Ramos (cell line): ENCODE results near the gene TGFBR2.

Experiments
- in situ Hi-C: fragments of 300-500 bp; cut with MboI; formaldehyde crosslinking; loops from one replicate; pipeline ENCODE4 v1.14.3; 2022; ENCODE audit warnings: low sequenced_read_pairs; ENCODE audit not compliant: unreplicated experiment

Gene TGFBR2

DNA sequence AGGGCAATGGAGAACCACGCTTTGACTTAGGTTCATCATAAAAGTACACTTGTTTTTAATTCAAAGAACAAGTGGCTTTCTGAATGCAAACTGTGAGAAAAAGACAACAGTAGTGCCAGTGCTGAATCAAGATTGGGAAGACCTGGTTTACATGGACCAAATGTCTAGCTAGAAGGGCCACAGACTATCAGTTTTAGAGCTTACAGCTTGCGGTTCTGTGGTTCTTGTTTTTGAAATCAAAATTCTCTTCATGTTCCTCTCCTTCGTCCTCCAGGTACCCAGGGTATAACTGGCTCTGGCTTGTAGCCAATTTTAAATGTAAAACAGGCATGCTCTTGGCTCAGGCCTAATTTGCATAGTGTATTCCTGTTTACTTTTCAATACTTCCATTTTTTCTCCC, 124.6 kb downstream of the TGFBR2 start:
- in situ Hi-C loops: no loop called here

DNA sequence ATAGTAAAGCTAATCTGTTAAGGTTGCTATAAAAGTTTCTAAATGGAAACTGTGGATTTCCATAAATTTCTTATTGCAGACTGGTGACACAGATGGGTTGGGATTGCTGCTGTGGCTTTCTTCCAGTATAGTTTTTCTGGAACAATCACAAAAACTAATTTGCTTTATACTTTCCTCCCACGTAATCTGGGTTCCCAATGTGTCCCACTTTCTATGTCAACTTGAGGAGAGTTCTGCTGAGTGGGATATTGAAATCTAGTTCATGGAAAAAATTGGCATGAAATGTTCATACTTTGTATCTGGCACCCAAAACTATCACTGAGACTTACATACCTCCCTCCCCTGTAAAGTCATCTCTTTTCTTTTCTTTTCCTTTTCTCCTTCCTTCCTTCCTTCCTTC, 126.8 kb downstream of the TGFBR2 start:
- in situ Hi-C loops: no loop called here

DNA sequence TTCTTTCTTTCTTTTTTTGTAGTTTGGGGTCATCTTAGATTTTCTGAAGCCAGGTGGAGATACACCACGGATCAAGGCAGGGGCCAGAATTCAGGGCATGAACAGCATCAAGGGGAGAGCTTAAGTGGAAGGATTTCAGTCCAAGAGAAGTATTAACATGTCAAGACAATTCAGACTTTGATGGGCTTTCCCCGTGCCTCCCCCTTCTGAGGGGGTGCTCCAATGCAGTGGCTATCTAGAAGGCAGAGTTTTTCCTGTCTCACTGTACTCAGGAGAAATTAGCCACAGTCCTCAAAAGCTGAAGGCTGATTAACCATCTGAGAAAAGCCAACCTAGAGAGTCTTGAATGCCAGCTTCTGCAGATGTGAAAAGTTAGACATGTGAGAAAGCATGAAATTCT, 127.3 kb downstream of the TGFBR2 start:
- in situ Hi-C loops: no loop called here

DNA sequence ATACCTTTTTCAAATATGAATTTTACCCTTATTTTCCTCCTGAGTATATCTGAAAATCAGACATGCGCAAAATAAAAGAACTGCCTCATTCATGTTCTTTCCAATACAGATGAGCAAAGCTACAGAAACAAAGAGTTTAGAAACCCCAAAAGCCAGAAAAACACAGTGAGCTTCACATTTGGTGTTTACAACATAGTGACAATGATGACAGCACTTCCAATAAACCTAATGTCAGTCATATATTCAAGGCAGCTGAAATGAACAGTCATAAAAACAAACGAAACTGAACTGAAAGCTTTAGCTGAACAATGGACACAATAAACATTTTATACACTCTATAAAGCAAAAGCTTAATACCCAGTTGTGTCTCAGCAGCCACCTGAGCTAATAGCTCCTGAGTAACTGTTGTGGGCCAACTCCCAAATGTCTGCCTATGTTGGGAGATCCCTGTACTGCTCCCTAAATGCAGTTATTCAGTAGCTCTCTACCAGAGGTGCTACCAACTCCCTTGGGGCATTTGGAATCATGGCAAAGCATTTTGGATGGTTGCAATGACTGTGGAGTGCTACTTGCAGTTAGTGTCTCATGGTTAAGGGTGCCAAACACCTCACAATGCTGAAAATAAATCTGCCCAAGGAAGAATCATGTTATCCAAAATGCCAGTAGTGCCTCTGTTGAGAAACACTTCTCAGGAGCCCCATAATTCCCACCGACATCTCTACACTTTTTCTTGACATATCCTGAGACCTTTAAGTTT, 131.5 kb downstream of the TGFBR2 start:
- in situ Hi-C loops: no loop called here

DNA sequence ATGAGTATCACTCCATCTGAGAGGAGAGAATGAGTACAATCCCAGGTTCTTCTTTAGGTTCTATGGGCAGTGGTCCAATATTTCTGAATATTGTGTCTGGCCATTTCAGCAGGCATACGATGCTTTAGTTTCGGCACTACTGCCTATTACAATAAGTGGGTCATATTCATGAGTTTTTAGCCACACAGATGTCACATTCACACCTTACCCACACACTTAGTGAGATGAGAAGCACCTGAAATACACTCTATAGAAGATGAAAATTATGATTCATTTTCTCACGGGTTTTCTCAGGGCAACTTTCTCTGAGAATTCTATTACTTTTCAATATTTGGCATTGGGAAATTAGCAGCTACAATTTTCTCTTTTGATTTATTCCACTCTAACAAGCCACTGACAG, 132.2 kb downstream of the TGFBR2 start:
- in situ Hi-C loops: no loop called here

DNA sequence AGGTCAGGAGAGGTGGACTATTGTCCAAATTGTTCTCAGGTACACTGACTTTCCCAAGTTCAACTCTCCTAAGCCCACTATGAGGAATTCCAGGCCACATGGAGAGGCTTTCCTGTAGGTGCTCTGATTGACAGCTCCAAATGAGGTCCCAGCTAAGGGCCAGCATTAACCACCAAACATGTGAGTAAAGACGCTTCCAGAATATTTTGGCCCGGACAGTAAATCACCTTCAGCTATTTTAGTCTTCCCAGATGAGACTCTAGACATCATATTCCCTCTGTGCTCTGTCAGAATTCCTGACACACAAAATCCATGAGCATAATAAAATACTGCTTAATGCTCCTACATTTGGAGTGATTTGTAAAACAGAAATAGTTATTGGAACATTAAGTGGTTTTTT, 135.5 kb downstream of the TGFBR2 start:
- in situ Hi-C loops: no loop called here

DNA sequence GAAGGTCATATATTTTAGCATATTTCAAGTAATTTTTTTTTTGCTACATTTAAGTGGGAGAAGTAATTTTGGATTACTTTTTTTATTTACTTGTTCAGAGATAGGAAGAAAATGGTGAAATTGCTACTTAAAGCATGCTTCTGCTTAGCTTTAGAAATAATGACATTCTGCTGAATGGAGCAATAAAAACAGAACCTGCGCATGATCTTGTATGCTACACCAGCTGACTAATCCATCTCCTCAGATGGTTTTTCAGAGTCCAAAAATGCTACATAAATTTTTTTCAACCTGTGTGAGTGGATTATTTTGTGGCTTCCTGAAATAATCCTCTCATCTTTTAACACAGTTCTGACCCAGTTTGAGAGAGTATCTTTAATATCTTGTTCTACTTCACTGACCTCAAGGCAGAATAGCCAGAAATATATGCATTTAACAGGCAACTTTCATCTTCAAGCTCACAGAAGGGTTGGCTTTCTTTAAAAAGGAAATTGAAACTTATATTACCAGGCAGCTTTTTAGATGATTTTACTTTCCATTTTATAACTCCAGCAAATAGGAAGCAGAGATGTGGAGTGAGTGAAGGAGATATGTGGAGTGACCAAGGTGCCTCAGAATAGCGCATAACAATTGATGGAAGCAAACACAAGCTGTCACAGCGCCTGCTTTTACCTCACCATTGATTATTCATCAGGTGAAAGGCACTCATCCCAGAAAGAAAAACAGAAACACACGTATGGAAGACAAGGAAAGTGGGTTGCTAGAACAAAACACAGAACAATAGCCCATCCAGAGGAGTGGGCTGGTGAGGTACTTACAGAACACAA, 136.6 kb downstream of the TGFBR2 start:
- in situ Hi-C loops: no loop called here
